HG03457 (cell line): ENCODE measurements around the gene TRMT112.

Source experiments
- ATAC-seq: cut with Tn5 transposase; IDR thresholded peaks from one replicate; pipeline ENCODE4 v1.9.1; 2021; ENCODE audit warnings: moderate number of reproducible peaks; ENCODE audit not compliant: unreplicated experiment

TRMT112 gene

DNA sequence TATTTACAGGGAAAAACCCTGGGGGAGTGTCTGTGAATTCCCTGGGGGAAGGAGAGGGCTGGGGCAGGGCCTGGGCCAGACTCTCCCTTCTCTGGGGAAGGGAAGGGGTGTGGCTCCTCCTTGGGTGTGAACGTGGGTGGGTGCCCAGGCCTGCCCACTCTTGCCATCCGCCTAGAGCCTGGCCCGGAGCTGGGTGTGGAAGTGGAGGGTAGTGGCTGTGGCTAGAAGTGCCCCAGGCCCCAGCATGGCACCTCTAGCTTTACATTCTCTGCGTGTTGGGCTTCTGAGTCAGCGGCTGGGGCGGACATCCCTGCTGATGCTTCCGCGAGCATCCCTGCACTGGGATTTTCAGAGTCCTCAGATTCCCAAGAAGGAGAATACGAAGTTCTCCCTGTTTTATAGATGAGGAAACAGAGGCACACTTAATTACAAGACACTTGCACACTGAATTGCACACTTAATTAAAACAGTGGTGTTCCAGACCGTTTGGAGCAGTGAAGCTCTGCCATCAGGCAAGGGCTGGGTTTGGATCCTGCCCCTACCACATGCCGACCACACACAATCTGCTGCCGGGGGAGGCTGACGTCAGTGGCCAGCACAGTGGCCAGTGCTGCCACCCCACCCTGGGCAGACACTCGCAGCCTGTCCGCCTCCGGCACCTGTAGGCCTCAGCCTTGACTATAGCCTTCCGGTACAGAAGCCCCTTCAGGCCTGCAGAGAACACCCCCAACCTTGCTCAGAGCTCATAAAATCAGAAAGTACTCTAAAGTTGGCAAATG lies 40.5 kb downstream of the TRMT112 start:
- no peak for ATAC-seq

- ATAC-seq: no peak
These were observed 41.5 kb downstream of the TRMT112 start for GRCh38 chr11:64275841-64276240.

DNA sequence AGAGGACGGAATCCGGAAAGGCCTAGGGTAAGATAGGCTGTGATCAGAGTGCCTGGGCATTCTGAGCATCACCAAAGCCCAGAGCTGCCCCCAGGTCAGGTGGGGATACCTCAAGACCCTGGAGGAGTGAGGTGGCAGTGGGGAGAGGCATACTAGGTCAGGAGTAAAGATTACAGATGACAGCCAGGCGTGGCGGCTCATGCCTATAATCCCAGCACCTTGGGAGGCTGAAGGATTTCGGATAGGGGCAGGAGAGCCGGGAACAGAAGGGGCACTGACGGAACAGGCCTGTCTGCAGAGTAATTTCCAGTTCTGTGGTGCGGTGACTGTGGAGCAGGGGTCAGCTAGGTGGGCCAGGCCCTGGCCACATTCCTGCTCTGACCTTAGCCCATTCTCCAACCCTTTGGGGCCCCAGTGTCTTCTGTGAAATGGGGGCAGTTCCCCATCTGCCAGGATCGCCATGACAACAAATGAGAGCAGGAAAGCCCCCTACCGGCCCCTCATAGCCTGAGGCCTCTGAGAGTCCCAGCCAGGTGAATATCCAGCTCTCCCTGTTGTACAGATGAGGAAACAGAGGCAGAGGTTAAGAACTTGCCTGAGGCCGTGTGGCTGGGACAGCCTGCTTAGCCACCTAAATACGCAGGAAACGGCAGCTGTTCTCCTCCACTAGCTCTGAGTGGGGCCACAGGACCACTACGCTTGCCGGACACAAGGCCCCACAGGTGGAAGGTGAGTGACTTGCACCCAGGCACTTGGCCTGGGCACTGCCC lies 42.1 kb downstream of the TRMT112 start:
- ATAC-seq: no peak

GRCh38 chr11:64269540-64270220 lies 47.7 kb downstream of the TRMT112 start:
- ATAC-seq: peak; percentile 45

DNA sequence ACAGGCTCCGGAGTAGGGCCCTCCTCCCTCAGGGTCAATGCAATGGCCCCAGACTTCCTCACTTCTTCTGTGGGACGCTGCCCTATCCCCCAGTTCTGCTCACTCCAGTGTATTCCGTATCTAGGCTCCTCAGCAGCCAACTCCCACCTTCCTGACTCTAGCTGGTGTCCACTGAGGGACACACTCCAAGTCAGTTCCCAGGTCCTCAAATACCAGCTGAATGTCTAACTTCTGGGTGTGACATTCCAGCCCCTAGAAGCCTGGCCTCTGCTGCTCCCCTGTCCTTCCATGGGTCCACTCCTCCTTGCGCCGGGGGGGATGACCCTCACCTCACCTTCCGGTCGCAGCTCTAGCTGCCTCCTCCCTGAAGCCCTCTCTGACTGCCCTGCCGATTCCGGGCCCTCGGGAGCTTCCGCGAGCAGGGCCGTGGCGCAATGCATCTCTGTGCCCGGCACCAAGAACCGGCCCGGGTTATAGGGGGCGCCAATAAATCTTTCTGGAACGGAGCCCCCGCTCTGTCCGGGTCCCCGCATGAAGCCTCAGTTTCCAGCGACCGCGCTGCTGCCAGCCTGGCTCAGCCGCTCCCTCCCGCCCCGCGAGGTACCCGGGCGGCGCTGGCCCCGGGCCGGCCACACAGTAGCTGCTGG lies 48.3 kb downstream of the TRMT112 start:
- peak; percentile 7 for ATAC-seq

- ATAC-seq: no peak
These were observed 49.1 kb downstream of the TRMT112 start for GRCh38 chr11:64268025-64268892.

- no peak for ATAC-seq
These were observed 50.0 kb downstream of the TRMT112 start for GRCh38 chr11:64267207-64267945.
